Spleen (tissue), 7 donors: ENCODE results near the gene S100A16.

Experiments used
- CTCF ChIP-seq, 11 experiments: fragments of 200-600 bp in 7 of 11; fragments of 450-650 bp in 4 of 11; sonication (generic) in 4 of 11; IDR thresholded peaks in 8 of 11; conservative IDR thresholded peaks in 3 of 11; 1 replicate in 7 of 11; 2 replicates in 4 of 11; pipeline versions ENCODE4 v1.4.0 to v1.8.0; 2016 to 2021; ENCODE audit warnings: antibody characterized with exemption in 11 of 11, inconsistent platforms in 4 of 11, mild to moderate bottlenecking in 1 of 11
- POLR2A ChIP-seq, 3 donors: fragments of 450-650 bp; IDR thresholded peaks; one replicate each; pipeline ENCODE4 v1.5.1; 2017; ENCODE audit warnings: antibody characterized with exemption in 3 of 3, mild to moderate bottlenecking in 1 of 3
- POLR2AphosphoS5 ChIP-seq, 3 donors: sonication (generic); formaldehyde crosslinking; IDR thresholded peaks; one replicate each; pipeline ENCODE4 v1.5.1; 2017; ENCODE audit warnings: antibody characterized with exemption in 3 of 3
- donor health status: DM: no; HTN: no; CAD: no; lungs with moderate emphysema.
- donor health status: DM: no; HTN: no; CAD: no.
- donor health status: DM: no; HTN: no; CAD: no.

GRCh38 chr1:153571706-153572105, 41.2 kb downstream of the S100A16 start:
- TF ChIP-seq CTCF (IDR thresholded peaks at IDR 0.05 in 8 of 11, conservative IDR thresholded peaks at IDR 0.05 in 3 of 11) (no peak), POLR2AphosphoS5 (IDR thresholded peaks at IDR 0.05) (no peak), POLR2A (IDR thresholded peaks at IDR 0.05) (no peak)
